ENCODE data around the gene SNRNP70. TPM values are rescaled to one million over a fixed set of nuclear protein-coding genes. Genes with fewer than 3 reads are reported as not detected.

SNRNP70 gene
- total RNA-seq, 1 experiment from 2014 or later, result 259 TPM

DNA sequence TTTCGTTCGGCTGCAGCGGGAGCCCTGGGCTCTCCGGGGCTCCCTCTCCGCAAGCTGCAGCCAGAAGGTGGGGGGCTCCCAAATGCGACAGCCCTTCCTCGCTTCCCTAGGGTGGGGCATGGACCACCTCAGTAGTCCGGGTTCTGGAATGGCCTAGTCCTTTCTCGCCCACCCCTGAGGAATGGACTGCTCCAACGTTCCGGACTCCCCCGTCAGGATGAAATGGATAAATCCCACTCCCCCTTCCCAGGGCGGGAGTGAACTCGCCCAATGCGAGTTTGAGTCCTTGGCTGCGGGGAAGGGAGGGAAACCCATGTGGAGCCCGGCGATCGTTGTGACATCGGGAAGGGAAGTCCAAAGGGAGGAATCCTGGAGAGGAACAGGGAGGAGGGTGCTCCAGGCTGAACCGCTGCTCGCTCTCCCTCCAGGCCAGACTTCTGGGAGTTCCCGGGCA is 64.4 kb downstream of the SNRNP70 start:
- POLR2A ChIA-PET, result interaction anchor here (0.6 to 2.1 kb wide), 7 partner anchors 18 to 811 kb away, joined by 3 to 14 read pairs (median 4); partner anchors contain the start of genes NTF4 and RUVBL2
- intact Hi-C loops (cut with micrococcal nuclease; ENCODE audit: unreplicated experiment), result loop anchor here (1.0 to 5.0 kb wide), 6 partner anchors 8 to 59 kb away; partner anchors contain the start of genes C19orf73, PPFIA3 and TRPM4
- H3K9me3 Mint-ChIP-seq (ENCODE audit: unreplicated experiment), result peaks cover 10% of the 10 kb centered on the region
- peak; percentile 82 to 83 for DNase-seq
- H3K27me3 Mint-ChIP-seq (ENCODE audit: insufficient read depth, unreplicated experiment), result no peaks in the 10 kb centered on the region
- H3K4me3 Mint-ChIP-seq (ENCODE audit: unreplicated experiment), result peak overlapping the region; percentile 91
- Histone ChIP-seq H3K4me1 (peaks cover 13% of the 10 kb centered on the region), H3K36me3 (ENCODE audit: control insufficient read depth, insufficient read depth, low read length) (no peaks in the 10 kb centered on the region), H3K27me3 (replicated peaks; ENCODE audit: control insufficient read depth, insufficient read depth, low read length) (no peaks in the 10 kb centered on the region), H3K9me3 (no peaks in the 10 kb centered on the region), H3K4me3 (ENCODE audit: low read depth, low read length) (peak overlapping the region; percentile 69)
- TF ChIP-seq, protein P1, sequence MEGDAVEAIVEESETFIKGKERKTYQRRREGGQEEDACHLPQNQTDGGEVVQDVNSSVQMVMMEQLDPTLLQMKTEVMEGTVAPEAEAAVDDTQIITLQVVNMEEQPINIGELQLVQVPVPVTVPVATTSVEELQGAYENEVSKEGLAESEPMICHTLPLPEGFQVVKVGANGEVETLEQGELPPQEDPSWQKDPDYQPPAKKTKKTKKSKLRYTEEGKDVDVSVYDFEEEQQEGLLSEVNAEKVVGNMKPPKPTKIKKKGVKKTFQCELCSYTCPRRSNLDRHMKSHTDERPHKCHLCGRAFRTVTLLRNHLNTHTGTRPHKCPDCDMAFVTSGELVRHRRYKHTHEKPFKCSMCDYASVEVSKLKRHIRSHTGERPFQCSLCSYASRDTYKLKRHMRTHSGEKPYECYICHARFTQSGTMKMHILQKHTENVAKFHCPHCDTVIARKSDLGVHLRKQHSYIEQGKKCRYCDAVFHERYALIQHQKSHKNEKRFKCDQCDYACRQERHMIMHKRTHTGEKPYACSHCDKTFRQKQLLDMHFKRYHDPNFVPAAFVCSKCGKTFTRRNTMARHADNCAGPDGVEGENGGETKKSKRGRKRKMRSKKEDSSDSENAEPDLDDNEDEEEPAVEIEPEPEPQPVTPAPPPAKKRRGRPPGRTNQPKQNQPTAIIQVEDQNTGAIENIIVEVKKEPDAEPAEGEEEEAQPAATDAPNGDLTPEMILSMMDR (IDR thresholded peaks at IDR 0.05; ENCODE audit: insufficient read depth in 1 of 2, low read depth in 1 of 2, low read length in 1 of 2, severe bottlenecking in 1 of 2, unreplicated experiment in 1 of 2), result no peak
- H3K27ac Mint-ChIP-seq (ENCODE audit: unreplicated experiment), result peak overlapping the region; percentile 61
- CTCF ChIA-PET, result interaction anchor here (0.5 to 4.6 kb wide), 7 partner anchors 22 to 58 kb away, joined by 5 to 38 read pairs (median 9); partner anchors contain the start of gene LIN7B
- H3K4me1 Mint-ChIP-seq (ENCODE audit: low read depth, unreplicated experiment), result peaks cover 30% of the 10 kb centered on the region
- H3K36me3 Mint-ChIP-seq (ENCODE audit: insufficient read depth, unreplicated experiment), result peaks cover 56% of the 10 kb centered on the region
- BruUV-seq (replicated peaks), result TSS peak; percentile 58

DNA sequence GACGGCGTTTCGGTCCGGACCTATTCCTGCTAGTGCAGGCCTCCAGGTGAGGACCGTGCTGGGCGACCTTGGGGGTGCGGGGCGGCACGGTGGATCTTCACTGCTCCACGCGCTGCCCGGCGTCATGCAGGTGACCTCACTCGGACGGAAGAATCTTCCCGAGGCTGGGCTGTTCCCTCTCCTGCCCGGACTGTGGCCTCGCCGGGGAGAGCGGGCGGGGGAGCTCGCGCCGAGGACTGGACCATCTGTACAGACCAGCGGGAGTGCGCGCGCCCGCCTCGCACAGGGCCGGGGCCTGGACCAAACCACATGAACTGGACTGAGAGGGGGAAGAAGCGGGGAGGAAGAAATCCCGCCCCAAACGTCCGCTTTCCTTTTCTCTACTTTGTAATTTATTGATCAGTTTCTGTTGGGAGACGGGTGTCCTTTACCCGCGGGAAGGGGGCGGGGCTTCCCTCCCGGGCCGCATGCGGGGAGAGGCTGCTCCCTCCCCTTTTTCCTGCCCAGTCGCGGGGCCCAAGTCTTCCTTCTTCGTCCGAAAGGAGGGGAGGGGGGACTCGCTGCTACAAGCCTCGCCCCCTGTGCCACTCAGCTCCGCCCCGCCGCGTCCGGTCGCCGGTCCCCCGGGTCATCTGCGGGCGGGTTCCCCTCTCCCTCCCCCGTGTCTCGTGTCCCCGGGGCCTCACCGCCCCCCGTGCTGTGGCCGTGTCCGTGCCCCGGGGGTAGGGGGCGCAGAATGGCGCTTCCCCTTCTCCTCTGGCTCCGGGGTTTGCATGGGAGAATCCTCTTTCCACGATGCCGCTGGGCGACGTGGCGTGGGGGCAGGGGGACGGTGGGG is 65.1 kb downstream of the SNRNP70 start:
- Mint-ChIP-seq H3K27me3 (ENCODE audit: insufficient read depth, unreplicated experiment) (no peaks in the 10 kb centered on the region), H3K4me3 (ENCODE audit: unreplicated experiment) (peak overlapping the region; percentile 91), H3K4me1 (ENCODE audit: low read depth, unreplicated experiment) (peaks cover 30% of the 10 kb centered on the region), H3K27ac (ENCODE audit: unreplicated experiment) (peak overlapping the region; percentile 61), H3K36me3 (ENCODE audit: insufficient read depth, unreplicated experiment) (peaks cover 58% of the 10 kb centered on the region), H3K9me3 (ENCODE audit: unreplicated experiment) (peaks cover 13% of the 10 kb centered on the region)
- intact Hi-C loops (cut with micrococcal nuclease; ENCODE audit: unreplicated experiment), result loop anchor here (2.0 kb wide), 1 partner anchor 58 kb away; no protein-coding TSS in a partner anchor
- Histone ChIP-seq H3K36me3 (ENCODE audit: control insufficient read depth, insufficient read depth, low read length) (no peaks in the 10 kb centered on the region), H3K4me3 (ENCODE audit: low read depth, low read length) (peak overlapping the region; percentile 69), H3K9me3 (no peaks in the 10 kb centered on the region), H3K27me3 (replicated peaks; ENCODE audit: control insufficient read depth, insufficient read depth, low read length) (no peaks in the 10 kb centered on the region), H3K4me1 (peaks cover 13% of the 10 kb centered on the region)
- TSS peak; percentile 71 for BruUV-seq (replicated peaks)
- TF ChIP-seq, protein P1 (IDR thresholded peaks at IDR 0.05; ENCODE audit: insufficient read depth in 1 of 2, low read depth in 1 of 2, low read length in 1 of 2, severe bottlenecking in 1 of 2, unreplicated experiment in 1 of 2), result no peak
- peak; percentile 92 to 96 for DNase-seq
- CTCF ChIA-PET, result interaction anchor here (0.6 to 4.6 kb wide), 10 partner anchors 23 to 490 kb away, joined by 4 to 38 read pairs (median 7); partner anchors contain the start of genes LIN7B and PPFIA3
- POLR2A ChIA-PET, result interaction anchor here (0.5 to 2.1 kb wide), 6 partner anchors 22 to 514 kb away, joined by 3 to 14 read pairs (median 3); partner anchors contain the start of genes KCNA7 and NTF4

DNA sequence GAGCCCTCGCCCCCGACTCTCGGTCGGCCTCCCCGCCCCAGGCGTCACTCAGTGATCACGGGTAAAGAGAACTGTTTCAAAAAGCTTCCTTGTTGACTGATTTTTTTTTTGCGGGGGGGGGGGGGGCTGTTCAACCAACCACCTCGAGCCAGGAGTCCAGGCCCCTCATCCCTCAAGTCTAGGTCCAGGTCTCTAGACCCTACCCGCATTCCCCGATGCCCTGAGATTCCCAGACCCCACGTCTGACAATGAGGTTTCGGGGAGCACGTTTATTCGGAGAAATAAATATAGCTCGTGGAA is 65.6 kb downstream of the SNRNP70 start:
- peaks cover 13% of the 10 kb centered on the region for H3K9me3 Mint-ChIP-seq (ENCODE audit: unreplicated experiment)
- peak overlapping the region; percentile 91 for H3K4me3 Mint-ChIP-seq (ENCODE audit: unreplicated experiment)
- H3K27me3 Mint-ChIP-seq (ENCODE audit: insufficient read depth, unreplicated experiment), result no peaks in the 10 kb centered on the region
- Histone ChIP-seq H3K27me3 (replicated peaks; ENCODE audit: control insufficient read depth, insufficient read depth, low read length) (no peaks in the 10 kb centered on the region), H3K4me1 (peaks cover 13% of the 10 kb centered on the region), H3K36me3 (ENCODE audit: control insufficient read depth, insufficient read depth, low read length) (no peaks in the 10 kb centered on the region), H3K4me3 (ENCODE audit: low read depth, low read length) (peak overlapping the region; percentile 69), H3K9me3 (no peaks in the 10 kb centered on the region)
- DNase-seq, result no peak
- no TSS peak for BruUV-seq (replicated peaks)
- H3K4me1 Mint-ChIP-seq (ENCODE audit: low read depth, unreplicated experiment), result peaks cover 25% of the 10 kb centered on the region
- intact Hi-C loops (cut with micrococcal nuclease; ENCODE audit: unreplicated experiment), result loop anchor here (2.0 kb wide), 1 partner anchor 58 kb away; no protein-coding TSS in a partner anchor
- H3K27ac Mint-ChIP-seq (ENCODE audit: unreplicated experiment), result no peak overlapping the region
- TF ChIP-seq, protein P1 (IDR thresholded peaks at IDR 0.05; ENCODE audit: insufficient read depth in 1 of 2, low read depth in 1 of 2, low read length in 1 of 2, severe bottlenecking in 1 of 2, unreplicated experiment in 1 of 2), result no peak
- ChIA-PET POLR2A (interaction anchor here (1.0 kb wide), 1 partner anchor 36 kb away, joined by 3 read pairs; no protein-coding TSS in a partner anchor), CTCF (interaction anchor here (0.6 to 4.6 kb wide), 10 partner anchors 20 to 490 kb away, joined by 3 to 38 read pairs (median 8); partner anchors contain the start of genes LIN7B and PPFIA3)
- peaks cover 55% of the 10 kb centered on the region for H3K36me3 Mint-ChIP-seq (ENCODE audit: insufficient read depth, unreplicated experiment)

Measured in Caco-2 (cell line).